HG03025 (cell line): Measurements from ENCODE around the gene ARHGAP35.
"Not testable (repeated sequence)": the region's sequence is repeated elsewhere in the genome, so short reads cannot be mapped to it uniquely, and the experiment has no call there.

ENCODE experiments used
- ATAC-seq: cut with Tn5 transposase; IDR thresholded peaks from one replicate; pipeline ENCODE4 v1.9.1; 2021; ENCODE audit warnings: mild to moderate bottlenecking, moderate library complexity; ENCODE audit not compliant: unreplicated experiment, low FRiP score

ARHGAP35 gene

DNA sequence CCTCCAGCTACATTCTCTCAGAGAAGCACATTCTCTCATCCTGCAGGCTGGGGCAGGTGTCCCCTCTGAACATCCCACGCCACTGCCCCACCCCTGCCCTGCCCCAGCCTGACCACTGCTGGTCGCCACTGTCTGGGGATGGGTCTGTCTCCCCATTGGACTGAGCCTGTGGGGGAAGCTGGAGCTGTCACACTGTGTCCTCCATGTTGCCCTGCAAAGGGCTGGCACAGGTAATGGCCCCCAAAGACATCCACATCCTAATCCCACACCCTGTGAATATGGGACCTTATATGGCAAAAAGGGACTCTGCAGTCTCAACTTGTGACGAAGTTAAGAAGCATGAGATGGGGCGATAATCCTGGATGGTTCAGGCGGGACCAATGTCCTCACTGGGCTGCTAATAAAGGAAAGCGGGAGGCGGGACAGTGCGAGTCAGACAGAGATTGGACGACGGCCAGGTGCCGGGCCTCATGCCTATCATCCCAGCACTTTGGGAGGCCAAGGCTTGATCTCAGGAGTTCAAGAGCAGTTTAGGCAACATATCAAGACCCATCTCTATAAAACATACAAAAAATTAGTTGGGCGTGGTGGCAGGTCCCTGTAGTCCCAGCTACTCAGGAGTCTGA lies 19.2 kb upstream of the ARHGAP35 start:
- no peak for ATAC-seq

DNA sequence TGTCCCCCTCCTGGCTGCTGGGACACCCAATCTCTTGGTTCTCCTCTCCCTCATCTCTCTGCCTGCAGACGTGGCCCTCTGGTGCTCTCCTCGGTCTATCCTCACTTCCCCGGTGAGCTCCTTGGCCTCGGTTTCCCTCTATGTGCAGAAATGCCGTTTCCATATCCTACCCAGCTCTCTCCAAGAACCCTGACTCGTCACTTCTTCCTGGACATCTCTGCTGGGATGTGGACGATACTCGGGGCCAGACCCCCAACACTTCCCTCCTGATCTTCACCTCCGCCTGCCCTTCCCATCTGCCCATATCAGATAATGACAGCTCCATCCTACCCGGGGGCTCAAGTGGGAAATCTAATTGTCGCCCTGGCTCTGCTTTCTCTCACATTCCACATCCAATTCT lies 18.0 kb upstream of the ARHGAP35 start:
- no peak for ATAC-seq

DNA sequence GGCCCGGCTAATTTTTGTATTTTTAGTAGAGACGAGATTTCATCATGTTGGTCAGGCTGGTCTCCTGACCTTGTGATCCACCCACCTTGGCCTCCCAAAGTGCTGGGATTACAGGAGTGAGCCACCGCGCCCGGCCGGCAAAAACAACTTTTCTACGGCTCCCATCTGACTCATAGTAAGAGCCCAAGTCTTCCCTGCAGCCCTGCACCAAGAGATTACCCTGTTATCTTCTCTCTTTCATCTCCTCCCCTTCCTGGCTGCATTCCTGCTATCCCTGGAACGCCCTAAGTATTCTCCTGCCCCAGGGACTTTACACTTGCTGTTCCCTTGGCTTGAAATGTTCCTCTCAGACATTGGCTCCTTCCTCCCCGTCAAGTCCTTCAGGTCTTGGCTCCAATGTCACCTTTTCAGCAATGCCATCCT lies 16.7 kb upstream of the ARHGAP35 start:
- ATAC-seq, result no peak

DNA sequence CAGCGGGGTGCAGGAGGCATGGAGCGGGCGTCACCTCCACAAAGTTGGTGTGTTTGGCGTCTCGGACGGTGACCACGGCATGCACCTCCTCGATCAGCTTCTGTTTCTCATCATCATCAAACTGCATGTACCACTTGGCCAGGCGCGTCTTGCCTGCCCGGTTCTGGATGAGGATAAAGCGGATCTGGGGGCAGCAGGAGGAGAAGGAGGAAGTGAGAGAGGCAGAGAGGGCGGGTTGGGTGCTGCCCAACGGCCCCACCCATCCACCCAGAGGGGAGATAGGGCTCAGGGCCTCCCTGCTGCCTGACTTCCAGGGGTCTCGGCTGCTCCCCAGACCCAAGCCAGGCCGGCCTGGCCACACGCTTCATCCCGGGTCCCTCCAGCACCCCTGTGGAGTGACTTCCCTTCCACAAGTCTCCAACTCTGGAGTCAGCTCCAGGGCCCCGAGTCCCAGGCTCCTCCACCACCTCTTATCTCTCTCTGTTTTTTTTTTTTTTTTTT lies 14.8 kb upstream of the ARHGAP35 start:
- no peak for ATAC-seq

DNA sequence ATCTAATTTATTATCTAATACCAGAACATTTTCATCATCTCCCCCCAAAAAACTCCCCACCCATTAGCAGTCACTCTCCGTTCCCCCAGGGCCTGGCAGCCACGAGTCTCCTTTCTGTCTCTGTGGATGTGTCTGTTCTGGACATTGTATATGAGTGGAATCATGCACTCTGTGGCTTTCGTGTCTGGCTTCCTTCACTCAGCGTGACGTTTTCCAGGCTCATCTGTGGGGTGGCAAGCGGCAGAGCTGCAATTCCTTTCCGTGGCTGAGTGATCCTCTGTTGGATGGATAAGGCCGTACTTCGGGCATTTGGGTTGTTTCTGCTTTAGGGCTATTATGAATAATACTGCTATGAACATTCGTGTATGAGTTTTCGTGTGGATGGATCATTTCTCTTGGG lies 13.3 kb upstream of the ARHGAP35 start:
- no peak for ATAC-seq

DNA sequence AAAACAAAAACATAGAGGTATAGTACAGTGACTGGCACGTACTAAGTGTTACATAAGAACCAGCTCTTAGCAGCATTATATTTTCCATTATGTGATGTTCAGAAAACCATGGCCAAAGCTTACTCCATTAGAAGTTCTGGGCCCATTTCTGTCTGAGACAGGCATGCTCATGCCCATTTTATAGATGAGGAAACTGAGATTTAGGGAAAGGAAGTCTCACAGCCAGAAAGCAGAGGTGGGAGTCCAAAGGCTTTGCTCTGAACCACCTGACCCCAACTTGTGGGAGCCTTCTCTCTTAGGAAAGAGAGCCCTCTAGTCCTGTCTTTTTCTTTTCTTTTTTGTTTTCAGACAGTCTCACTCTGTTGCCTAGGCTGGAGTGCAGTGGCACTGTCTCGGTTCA lies 12.4 kb upstream of the ARHGAP35 start:
- ATAC-seq, result no peak

DNA sequence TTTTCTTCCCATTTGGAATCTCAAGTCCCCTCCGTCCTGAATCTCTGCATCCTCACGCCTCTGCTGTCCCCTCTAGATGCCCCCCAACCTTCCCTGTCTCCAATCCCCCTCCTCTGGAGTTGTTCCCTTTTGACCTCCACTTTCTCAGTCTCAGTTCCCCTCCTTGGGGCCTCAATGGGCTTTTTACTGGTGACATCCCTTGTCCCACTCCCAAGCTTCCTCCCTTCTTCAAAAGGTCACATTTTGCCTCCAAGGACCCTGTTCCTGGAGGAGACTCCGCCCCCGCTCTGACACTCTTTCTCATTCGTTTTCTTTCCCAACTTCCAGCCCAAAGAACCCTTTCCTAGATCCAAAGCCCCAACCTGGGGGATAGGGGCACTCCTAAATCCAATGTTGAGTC lies 11.2 kb upstream of the ARHGAP35 start:
- no peak for ATAC-seq

DNA sequence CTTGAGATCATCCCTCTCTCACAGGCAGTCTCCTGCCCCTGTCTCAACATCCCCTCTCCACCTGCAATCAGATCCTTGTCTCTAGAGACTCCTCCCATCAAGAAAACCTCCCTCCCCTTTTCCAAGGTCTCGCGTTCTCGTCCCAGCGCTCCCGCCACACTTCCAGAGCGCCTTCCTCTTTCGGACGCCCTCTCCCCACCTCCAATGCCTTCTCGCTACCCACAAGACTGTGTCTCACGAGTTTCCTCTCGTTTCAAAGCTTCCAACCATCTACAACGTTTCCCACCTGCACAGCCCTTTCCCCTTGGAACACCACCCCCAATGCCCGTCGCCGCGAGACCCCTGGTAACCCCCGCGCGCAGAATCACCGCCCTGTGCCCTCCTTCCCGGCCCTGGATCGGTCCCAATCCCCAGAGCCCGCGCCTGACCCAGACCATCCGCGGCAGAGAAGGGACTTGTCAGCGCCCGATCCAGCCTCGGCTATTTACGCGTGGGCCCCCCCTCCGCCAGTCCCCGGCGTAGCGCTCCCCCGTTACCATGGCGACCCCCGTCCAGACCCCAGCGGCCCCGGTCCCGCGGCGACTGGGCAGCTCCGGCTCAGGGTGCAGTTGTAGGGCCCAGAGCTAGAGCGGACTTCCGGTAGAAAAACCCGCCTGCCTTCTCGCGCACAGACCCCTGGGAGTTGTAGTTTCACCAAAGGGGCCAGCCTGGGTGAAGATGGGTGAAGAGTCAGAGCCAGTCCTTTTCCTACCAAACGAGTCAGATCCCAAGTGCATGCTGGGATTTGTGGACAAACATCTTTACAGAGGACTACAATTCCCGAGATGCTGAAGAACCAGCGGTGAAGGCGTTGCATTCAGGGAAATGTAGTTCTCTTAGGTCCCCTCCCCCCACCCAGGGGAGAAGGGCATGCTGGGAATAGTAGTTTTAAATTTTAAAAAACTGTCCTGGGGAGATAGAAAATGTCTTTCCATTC lies 10.3 kb upstream of the ARHGAP35 start, which contains the start of gene AP2S1:
Gene AP2S1 (minus strand): TSS at position 619 of the 976 bp plus-strand sequence. CDS start 80 bp downstream, at position 539.
- ATAC-seq, result peak; percentile 85

DNA sequence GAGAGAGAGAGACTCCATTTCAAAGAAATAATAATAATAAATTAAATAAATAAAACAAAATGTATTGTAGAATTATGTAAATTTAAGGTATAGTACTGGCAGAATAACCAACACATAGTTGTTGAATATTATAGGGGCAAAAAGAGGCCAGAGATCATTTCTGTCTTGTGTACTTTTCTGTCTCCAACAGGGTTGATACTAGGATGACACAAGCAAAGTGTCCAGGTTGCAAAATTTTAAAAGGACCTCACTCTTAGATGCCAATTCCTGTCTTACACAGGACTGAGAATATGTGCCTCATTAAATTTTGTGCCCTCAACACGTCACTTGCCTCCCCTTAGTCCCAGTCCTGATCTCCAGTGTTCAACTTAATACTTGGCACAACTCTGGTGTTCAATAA lies 8.0 kb upstream of the ARHGAP35 start:
- no peak for ATAC-seq

DNA sequence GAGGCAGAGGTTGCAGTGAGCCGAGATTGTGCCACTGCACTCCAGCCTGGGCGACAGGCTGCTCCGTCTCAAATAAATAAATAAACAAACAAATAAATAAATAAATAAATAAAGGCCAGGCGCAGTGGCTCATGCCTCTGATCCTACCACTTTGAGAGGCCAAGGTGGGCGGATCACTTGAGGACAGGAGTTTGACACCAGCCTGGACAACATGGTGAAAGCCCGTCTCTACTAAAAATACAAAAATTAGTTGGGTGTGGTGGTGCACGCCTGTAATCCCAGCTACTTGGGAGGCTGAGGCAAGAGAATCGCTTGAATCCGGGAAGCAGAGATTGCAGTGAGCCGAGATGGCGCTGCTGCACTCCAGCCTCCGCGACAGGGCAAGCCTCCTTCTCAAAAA lies 6.1 kb upstream of the ARHGAP35 start:
- not testable (repeated sequence) for ATAC-seq

DNA sequence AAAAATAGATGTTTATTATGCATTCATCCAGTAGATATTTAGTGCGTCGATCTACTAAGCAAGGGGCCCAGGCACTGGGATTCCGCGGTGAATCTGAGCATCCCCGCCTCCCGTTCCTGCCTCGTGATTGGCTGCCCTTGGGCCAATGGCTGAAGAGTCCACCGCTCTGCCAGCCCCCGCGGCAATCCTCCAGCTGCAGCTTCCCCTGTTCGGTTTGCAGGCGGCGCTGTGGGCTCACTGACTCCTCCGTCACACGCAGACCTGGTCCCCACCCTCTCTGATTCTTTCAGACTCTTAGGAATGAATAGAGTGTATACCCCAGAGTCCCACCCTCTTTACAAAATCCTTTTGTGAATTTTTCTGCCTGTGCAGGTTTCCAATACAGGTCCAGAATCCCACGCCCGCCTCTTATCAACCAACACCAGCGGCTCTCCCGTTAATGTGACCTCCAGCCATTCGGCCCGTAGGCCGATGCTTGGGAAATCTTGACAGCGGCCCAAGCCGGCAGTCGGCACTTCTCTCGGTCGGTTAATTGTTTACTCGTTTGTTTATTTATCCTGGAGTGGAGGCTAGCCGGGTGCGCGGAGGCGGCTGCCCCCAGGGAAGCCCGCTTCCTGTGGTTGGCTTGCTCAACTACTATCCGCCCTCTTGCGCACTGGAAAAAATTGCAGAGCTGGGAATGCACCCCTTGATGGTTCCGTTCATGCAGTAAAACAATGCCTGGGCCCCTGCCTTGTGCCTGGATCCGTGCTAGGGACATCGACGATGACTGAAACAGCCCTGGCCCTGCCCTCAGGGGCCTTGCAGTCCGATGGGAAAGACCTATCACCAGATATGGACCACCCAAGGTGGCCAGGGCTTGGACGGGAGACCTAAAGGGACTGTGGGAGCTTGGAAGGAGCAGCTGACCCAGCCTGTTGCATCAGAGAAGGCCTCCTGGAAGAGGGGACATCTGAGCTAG lies 4.5 kb upstream of the ARHGAP35 start:
- ATAC-seq, result no peak

DNA sequence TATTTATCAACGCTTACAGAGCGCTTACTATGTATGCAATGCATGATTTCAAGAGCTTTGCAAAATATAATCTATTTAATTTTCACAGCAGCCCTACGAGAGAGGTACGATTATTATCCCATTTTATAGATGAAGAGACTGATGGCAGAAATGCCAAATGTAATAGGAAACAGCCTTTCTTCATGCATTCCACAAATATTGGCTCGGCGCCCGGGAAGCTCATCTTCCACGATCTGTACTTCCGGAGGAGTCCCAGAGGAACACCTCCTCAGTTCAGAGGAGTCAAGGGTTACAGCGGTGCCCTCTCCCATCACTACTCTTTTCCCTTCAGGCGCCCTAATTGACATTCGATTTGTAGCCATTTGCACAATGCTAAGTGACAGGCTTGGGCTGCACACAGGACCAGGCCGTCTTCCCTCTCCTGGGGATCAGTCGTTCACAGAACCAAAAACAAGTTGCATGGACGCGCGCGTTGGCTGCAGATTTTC lies 1.1 kb upstream of the ARHGAP35 start:
- no peak for ATAC-seq

DNA sequence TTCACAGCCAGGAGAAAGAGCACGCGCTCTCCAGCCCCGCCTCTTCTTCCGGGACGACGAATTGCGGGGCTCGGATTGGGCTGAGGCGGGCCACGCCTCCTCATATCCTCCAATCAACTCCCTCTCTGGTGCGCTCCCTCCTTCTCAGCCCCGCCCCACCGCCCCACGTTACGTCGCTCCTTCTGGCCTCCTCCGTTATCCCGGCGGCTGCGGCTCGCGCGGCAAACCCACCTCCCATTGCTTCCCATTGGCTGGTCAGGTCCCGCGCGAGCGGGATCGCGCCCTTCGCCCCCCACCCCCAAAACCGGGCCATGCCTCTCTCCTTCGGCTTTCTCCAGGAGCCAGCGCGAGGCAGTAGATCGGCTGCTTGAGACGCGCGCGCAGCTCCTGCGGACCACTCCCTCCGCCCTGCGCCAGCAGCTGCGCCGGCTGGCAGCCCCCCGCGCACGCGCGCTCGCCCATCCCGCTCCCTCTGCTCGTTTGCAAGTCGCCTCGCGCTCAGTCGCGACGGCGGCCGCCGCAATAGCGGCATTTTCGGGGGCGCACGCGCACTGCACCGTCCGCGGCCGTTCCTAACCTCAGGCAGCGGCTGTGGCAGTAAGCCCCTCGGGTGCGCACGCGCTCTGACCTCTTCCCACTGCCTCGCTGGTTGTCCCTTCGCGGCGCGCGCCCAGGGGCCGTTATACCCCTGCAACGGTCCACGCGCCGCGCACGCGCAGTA lies 512 bp upstream of the ARHGAP35 start:
- peak; percentile 57 for ATAC-seq

DNA sequence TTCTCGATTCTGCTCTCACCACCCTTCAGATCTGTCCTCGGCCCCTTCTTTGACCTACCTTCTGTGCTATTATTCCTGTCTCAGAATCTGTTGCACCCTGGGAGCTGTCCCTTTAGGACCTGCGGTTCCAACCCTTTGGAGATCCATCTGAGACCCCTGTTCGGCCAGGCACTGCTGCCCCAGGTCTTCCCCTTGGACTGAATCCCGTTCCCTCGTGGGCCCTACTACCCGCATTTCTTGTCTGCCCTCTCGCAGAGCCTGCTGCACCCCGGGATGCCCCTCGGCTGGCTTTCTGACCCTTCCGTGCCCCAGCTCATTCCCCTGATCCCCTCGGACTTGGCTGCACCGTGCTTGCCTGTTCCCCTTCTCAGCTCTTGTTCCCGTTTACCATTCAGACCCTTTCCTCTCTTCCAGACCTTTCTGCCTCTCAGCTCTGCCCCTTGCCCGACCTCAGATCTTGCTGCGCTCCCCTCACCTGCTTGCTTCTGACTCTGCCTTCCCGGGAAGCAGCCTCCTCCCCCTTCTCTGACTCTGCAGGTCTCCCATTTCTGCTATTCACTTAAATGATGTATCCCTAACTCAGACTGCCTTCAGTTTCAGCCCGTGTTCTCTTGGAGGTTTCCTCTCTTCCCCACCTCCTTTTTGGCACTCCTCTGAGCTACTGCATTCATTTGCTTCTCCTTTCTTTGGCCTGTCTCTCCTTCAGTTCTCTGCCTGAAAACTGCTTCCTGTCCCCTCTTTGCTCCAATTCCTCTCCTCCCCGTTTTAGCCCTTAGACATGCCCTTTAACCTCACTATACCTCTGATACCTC lies 1.1 kb downstream of the ARHGAP35 start:
- ATAC-seq, result no peak

DNA sequence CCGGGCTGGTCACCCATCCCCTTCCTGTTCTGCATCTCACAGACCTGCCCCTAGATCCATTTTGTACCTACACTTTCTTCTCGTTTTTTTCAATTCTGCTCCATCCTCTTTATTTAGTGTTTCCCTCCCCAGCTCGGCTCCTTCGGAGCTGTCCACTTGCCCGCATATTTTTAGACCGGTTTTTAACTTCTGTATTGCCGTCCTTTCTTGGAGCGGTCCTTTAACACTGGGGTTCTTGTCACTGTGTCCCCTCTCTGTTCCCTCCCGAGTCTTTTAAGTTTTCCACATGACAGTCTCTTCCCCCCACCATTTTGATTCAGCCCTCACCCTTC lies 1.7 kb downstream of the ARHGAP35 start:
- ATAC-seq, result no peak

DNA sequence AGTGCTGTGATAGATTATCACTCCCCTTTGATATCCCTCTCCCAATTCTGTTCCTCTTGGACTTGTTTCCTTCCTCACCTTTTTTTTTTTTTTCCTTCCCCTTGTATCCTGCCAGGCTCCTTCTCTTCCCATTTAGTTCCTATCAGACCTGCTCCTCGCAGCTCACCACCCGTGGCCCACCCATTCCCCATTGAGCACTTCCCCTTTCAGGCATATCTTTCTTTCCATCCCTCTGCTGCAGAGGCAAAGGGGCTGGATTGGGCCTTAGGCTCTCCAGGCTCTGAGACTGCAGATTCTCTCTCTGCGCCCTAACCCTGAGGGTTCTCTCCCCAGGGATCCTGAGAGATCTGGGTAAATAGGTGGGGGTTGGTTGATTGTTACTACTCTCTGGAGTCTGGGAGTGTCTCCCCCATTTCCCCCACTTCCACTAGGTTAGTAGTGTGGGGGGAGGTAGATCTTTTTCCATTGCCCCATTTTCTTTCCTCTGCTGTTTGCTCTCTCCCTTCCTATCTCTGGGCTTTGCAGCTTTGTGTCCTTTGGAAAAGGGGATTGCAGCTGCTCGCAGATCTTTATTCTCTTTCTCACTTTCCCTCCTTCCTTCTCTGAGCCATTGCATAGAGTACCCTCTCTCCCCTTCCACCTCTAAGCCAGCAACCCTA lies 2.3 kb downstream of the ARHGAP35 start:
- no peak for ATAC-seq

DNA sequence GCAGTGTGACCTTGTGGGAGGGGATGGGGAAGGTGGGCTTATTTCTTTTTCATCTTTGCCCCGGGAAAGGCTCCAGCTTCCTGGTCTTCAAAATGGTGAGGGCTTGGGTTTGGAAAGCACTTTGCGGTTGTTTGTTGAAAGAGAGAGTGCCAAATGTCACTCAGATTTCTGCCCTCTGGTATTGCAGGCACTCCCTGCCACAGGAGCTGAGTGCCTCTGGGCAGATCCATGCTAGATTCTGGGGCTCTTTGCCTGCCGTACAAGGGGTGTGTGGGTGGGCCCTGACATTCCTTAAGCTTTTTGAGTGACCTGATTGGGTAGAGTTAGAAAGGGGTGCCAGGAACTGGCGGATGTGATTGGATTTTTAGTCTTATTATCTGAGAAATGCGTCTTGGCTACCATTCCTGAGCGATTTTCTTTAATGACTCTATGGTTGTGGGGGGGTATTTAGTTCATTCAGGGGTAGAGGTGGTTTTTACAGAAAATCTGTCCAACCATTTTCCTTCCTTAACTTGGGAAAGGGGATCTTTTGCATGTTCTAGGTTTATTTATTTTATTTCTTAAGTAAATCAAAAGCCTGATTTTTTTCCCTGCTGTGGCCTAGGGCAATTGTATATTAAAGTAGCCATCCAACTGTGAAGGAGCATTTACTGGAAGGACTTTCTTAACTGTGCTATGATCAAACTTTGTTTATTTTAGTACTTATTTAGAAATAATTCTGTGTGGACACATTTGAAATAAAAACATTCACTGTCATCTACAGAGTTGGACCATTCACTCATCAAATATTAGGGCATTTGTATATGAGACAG lies 3.2 kb downstream of the ARHGAP35 start:
- no peak for ATAC-seq
